ENCODE data around the gene MYRIP. TPM values are rescaled to one million over a fixed set of nuclear protein-coding genes. Genes with fewer than 3 reads are reported as not detected.

The MYRIP gene
- total RNA-seq, 2 donors from 2014 or later = 4.2 to 7.1 TPM

GRCh38 chr3:40104441-40104840 lies 295.0 kb downstream of the MYRIP start:
- H3K4me3 ChIP-seq = no peak overlapping the region
- no peak overlapping the region for H3K27ac ChIP-seq
- H3K36me3 ChIP-seq = no peaks in the 10 kb centered on the region
- TF ChIP-seq, protein P1, sequence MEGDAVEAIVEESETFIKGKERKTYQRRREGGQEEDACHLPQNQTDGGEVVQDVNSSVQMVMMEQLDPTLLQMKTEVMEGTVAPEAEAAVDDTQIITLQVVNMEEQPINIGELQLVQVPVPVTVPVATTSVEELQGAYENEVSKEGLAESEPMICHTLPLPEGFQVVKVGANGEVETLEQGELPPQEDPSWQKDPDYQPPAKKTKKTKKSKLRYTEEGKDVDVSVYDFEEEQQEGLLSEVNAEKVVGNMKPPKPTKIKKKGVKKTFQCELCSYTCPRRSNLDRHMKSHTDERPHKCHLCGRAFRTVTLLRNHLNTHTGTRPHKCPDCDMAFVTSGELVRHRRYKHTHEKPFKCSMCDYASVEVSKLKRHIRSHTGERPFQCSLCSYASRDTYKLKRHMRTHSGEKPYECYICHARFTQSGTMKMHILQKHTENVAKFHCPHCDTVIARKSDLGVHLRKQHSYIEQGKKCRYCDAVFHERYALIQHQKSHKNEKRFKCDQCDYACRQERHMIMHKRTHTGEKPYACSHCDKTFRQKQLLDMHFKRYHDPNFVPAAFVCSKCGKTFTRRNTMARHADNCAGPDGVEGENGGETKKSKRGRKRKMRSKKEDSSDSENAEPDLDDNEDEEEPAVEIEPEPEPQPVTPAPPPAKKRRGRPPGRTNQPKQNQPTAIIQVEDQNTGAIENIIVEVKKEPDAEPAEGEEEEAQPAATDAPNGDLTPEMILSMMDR (IDR thresholded peaks at IDR 0.05) = no peak
- no peaks in the 10 kb centered on the region for H3K4me1 ChIP-seq
- no peak for DNase-seq (ENCODE audit: low spot score)
- peaks cover 0 to 20% of the 10 kb centered on the region in 2 donors for H3K9me3 ChIP-seq
- no peaks in the 10 kb centered on the region for H3K27me3 ChIP-seq

DNA sequence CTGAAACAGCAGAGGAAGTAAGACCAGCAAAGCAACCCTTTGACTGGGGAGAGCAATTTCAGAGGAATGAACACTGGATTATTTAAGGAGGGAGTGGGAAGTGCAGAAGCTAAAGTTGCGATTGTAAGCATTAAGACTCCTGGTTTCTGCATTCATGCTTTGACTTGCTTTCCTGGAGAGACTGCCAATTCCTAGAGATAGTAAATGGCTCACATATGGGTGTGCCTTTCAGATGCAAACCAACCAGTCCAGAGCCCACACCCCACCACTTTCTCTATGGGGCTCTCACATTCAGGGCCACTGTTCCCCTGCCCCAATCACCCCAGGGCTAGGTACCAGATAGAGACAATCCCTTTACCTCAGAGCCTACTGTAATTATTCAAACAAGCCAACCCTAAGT lies 299.2 kb downstream of the MYRIP start:
- Histone ChIP-seq H3K27me3 (no peaks in the 10 kb centered on the region), H3K4me1 (no peaks in the 10 kb centered on the region), H3K9me3 (no peaks in the 10 kb centered on the region), H3K4me3 (no peak overlapping the region), H3K27ac (no peak overlapping the region), H3K36me3 (no peaks in the 10 kb centered on the region)
- TF ChIP-seq, protein P1 (IDR thresholded peaks at IDR 0.05) = no peak
- no peak for DNase-seq (ENCODE audit: low spot score)

GRCh38 chr3:40109641-40110490 lies 300.5 kb downstream of the MYRIP start:
- no peak overlapping the region for H3K27ac ChIP-seq
- DNase-seq (ENCODE audit: low spot score) = no peak

GRCh38 chr3:40116478-40117177 lies 307.2 kb downstream of the MYRIP start:
- no peaks in the 10 kb centered on the region for H3K9me3 ChIP-seq
- H3K4me3 ChIP-seq = no peak overlapping the region
- H3K27me3 ChIP-seq = no peaks in the 10 kb centered on the region
- H3K27ac ChIP-seq = no peak overlapping the region
- H3K4me1 ChIP-seq = no peaks in the 10 kb centered on the region
- TF ChIP-seq, protein P1 (IDR thresholded peaks at IDR 0.05) = no peak
- no peak for DNase-seq (ENCODE audit: low spot score)
- no peaks in the 10 kb centered on the region for H3K36me3 ChIP-seq

More at GRCh38 chr3:40109641-40110490, 300.5 kb downstream of the MYRIP start:
- Histone ChIP-seq H3K4me1 (no peaks in the 10 kb centered on the region), H3K36me3 (no peaks in the 10 kb centered on the region), H3K9me3 (no peaks in the 10 kb centered on the region), H3K27me3 (no peaks in the 10 kb centered on the region), H3K4me3 (no peak overlapping the region)
- TF ChIP-seq, protein P1 (IDR thresholded peaks at IDR 0.05) = peak in 1 of 2 donors; percentile 31

GRCh38 chr3:40118091-40118490 lies 308.7 kb downstream of the MYRIP start:
- H3K4me1 ChIP-seq = no peaks in the 10 kb centered on the region
- H3K27me3 ChIP-seq = no peaks in the 10 kb centered on the region
- H3K4me3 ChIP-seq = no peak overlapping the region
- DNase-seq (ENCODE audit: low spot score) = no peak
- H3K9me3 ChIP-seq = no peaks in the 10 kb centered on the region
- H3K36me3 ChIP-seq = no peaks in the 10 kb centered on the region
- TF ChIP-seq, protein P1 (IDR thresholded peaks at IDR 0.05) = no peak
- H3K27ac ChIP-seq = no peak overlapping the region

Measured in right atrium auricular region (tissue), 2 donors.